ENCODE measurements around the gene BMAL1.

DNA sequence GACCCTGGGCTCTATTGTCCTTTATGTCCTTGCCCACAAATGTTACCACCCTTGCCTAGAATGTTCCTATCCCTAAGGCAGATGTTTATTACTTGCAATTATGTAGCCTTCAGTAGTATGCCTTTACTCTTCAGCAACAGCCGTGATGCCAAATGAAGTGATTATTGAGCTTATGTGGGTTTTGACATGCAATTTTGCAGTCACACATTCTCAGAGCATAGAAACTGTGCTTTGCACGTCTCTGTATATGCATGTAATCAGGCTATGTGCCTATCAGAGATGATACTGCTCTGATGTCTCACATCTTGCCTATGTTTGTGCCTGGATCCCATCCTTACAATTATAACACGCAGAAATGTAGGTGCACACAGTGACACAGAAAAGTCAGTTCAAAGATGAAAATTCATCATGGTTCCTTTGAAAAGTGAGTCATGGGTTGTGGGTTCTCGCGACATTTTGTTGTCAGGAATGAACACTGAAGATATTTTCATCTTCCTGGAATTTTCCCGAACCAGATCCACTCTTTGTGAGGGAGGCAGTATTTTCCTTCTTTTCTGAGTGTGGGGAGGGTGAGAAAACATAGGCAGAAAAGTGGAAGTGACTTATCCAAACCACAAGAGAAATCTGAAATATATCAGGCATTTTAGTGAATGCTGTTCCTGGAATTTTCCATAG lies 81.1 kb downstream of the BMAL1 start:
- TF ChIP-seq, protein P1, sequence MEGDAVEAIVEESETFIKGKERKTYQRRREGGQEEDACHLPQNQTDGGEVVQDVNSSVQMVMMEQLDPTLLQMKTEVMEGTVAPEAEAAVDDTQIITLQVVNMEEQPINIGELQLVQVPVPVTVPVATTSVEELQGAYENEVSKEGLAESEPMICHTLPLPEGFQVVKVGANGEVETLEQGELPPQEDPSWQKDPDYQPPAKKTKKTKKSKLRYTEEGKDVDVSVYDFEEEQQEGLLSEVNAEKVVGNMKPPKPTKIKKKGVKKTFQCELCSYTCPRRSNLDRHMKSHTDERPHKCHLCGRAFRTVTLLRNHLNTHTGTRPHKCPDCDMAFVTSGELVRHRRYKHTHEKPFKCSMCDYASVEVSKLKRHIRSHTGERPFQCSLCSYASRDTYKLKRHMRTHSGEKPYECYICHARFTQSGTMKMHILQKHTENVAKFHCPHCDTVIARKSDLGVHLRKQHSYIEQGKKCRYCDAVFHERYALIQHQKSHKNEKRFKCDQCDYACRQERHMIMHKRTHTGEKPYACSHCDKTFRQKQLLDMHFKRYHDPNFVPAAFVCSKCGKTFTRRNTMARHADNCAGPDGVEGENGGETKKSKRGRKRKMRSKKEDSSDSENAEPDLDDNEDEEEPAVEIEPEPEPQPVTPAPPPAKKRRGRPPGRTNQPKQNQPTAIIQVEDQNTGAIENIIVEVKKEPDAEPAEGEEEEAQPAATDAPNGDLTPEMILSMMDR (IDR thresholded peaks at IDR 0.05), result no peak
- TF ChIP-seq EZH2 (IDR thresholded peaks at IDR 0.05), result no peak
- no peak for TF ChIP-seq EZH2phosphoT487 (IDR thresholded peaks at IDR 0.05)

All from neural progenitor cell (in vitro differentiated cells).